ENCODE measurements around the gene ZNF592. TPM values are rescaled to one million over a fixed set of nuclear protein-coding genes. Genes with fewer than 3 reads are reported as not detected.
A peak's percentile ranks its signal among the peaks of the same experiment; 100 is the strongest.

ZNF592 gene
- total and polyA plus RNA-seq, 2 experiments from 2014 or later: 8.1 to 19.2 TPM

GRCh38 chr15:84714372-84714771 lies 34.0 kb upstream of the ZNF592 start:
- H3K4me1 ChIP-seq (ENCODE audit: low read depth): peaks cover 11% of the 10 kb centered on the region
- TF ChIP-seq CTCF (IDR thresholded peaks at IDR 0.05; ENCODE audit: low read depth, low read length): no peak
- DNase-seq (ENCODE audit: low read depth in 1 of 2, low spot score in 1 of 2): no peak
- H3K27ac ChIP-seq: peak overlapping the region; percentile 91
- H3K9me3 ChIP-seq (ENCODE audit: low read depth): no peaks in the 10 kb centered on the region
- H3K27me3 ChIP-seq: no peaks in the 10 kb centered on the region
- H3K4me3 ChIP-seq: peak overlapping the region; percentile 68
- peaks cover 9% of the 10 kb centered on the region for H3K36me3 ChIP-seq

GRCh38 chr15:84714821-84715220 lies 33.6 kb upstream of the ZNF592 start:
- Histone ChIP-seq H3K4me3 (peak overlapping the region; percentile 68), H3K27me3 (no peaks in the 10 kb centered on the region), H3K27ac (peak overlapping the region; percentile 91), H3K9me3 (ENCODE audit: low read depth) (no peaks in the 10 kb centered on the region), H3K36me3 (peaks cover 6% of the 10 kb centered on the region), H3K4me1 (ENCODE audit: low read depth) (peaks cover 11% of the 10 kb centered on the region)
- TF ChIP-seq CTCF (IDR thresholded peaks at IDR 0.05; ENCODE audit: low read depth, low read length): no peak
- no peak for DNase-seq (ENCODE audit: low read depth in 1 of 2, low spot score in 1 of 2)

- peaks cover 11% of the 10 kb centered on the region for H3K4me1 ChIP-seq (ENCODE audit: low read depth)
- H3K27ac ChIP-seq: peak overlapping the region; percentile 91
- TF ChIP-seq CTCF (IDR thresholded peaks at IDR 0.05; ENCODE audit: low read depth, low read length): no peak
- H3K27me3 ChIP-seq: no peaks in the 10 kb centered on the region
- H3K9me3 ChIP-seq (ENCODE audit: low read depth): no peaks in the 10 kb centered on the region
- H3K36me3 ChIP-seq: no peaks in the 10 kb centered on the region
- peak overlapping the region; percentile 68 for H3K4me3 ChIP-seq
- DNase-seq (ENCODE audit: low read depth in 1 of 2, low spot score in 1 of 2): peak; percentile 42 to 52
Measured at GRCh38 chr15:84715441-84716035, 32.9 kb upstream of the ZNF592 start.

GRCh38 chr15:84716036-84716732 lies 32.2 kb upstream of the ZNF592 start, which contains the start of gene SEC11A:
Gene SEC11A, minus strand, starts transcription at chr15:84716139. Its CDS starts 64 bp downstream, at chr15:84716075.
- Histone ChIP-seq H3K9me3 (ENCODE audit: low read depth) (no peaks in the 10 kb centered on the region), H3K4me3 (peak within 1 kb of the TSS; percentile 68), H3K4me1 (ENCODE audit: low read depth) (peaks cover 11% of the 10 kb centered on the region), H3K36me3 (no peaks in the 10 kb centered on the region), H3K27me3 (no peaks in the 10 kb centered on the region), H3K27ac (peak within 1 kb of the TSS; percentile 91)
- no peak for TF ChIP-seq CTCF (IDR thresholded peaks at IDR 0.05; ENCODE audit: low read depth, low read length)
- DNase-seq (ENCODE audit: low read depth in 1 of 2, low spot score in 1 of 2): peak; percentile 95 to 96

GRCh38 chr15:84721371-84721770 lies 27.0 kb upstream of the ZNF592 start:
- H3K4me1 ChIP-seq (ENCODE audit: low read depth): peaks cover 3% of the 10 kb centered on the region
- no peaks in the 10 kb centered on the region for H3K9me3 ChIP-seq (ENCODE audit: low read depth)
- no peak for TF ChIP-seq CTCF (IDR thresholded peaks at IDR 0.05; ENCODE audit: low read depth, low read length)
- H3K4me3 ChIP-seq: no peak overlapping the region
- DNase-seq (ENCODE audit: low read depth in 1 of 2, low spot score in 1 of 2): no peak
- H3K27me3 ChIP-seq: no peaks in the 10 kb centered on the region
- no peak overlapping the region for H3K27ac ChIP-seq
- no peaks in the 10 kb centered on the region for H3K36me3 ChIP-seq
